HG02759 (cell line): ENCODE results near the gene CABP7.

Experiments used
- ATAC-seq: cut with Tn5 transposase; IDR thresholded peaks from one replicate; pipeline ENCODE4 v1.9.1; 2021; ENCODE audit warnings: mild to moderate bottlenecking, moderate library complexity; ENCODE audit not compliant: unreplicated experiment

Gene CABP7

GRCh38 chr22:29702000-29702930 lies 17.5 kb upstream of the CABP7 start:
- ATAC-seq = no peak

- ATAC-seq = no peak
Observed at GRCh38 chr22:29702931-29703501, 16.8 kb upstream of the CABP7 start.

- ATAC-seq = no peak
Observed at GRCh38 chr22:29703569-29704195, 16.1 kb upstream of the CABP7 start.

GRCh38 chr22:29704528-29705285 lies 15.1 kb upstream of the CABP7 start:
- no peak for ATAC-seq

GRCh38 chr22:29705651-29706050 lies 14.2 kb upstream of the CABP7 start:
- no peak for ATAC-seq

- ATAC-seq = no peak
Observed at GRCh38 chr22:29706486-29706885, 13.3 kb upstream of the CABP7 start.

- no peak for ATAC-seq
Observed at GRCh38 chr22:29707010-29707409, 12.8 kb upstream of the CABP7 start.

GRCh38 chr22:29707471-29707870 lies 12.3 kb upstream of the CABP7 start:
- ATAC-seq = no peak

GRCh38 chr22:29710193-29710592 lies 9.6 kb upstream of the CABP7 start:
- no peak for ATAC-seq

GRCh38 chr22:29710922-29711593 lies 8.7 kb upstream of the CABP7 start:
- ATAC-seq = no peak

GRCh38 chr22:29712119-29712518 lies 7.7 kb upstream of the CABP7 start:
- ATAC-seq = no peak

GRCh38 chr22:29713156-29713727 lies 6.6 kb upstream of the CABP7 start:
- no peak for ATAC-seq

- ATAC-seq = no peak
Observed at GRCh38 chr22:29715240-29715639, 4.6 kb upstream of the CABP7 start.

- no peak for ATAC-seq
Observed at GRCh38 chr22:29715705-29716104, 4.1 kb upstream of the CABP7 start.

GRCh38 chr22:29716814-29717545 lies 2.8 kb upstream of the CABP7 start:
- ATAC-seq = no peak

- ATAC-seq = no peak
Observed at GRCh38 chr22:29717789-29718188, 2.0 kb upstream of the CABP7 start.

GRCh38 chr22:29718949-29719898 lies 579 bp upstream of the CABP7 start:
- ATAC-seq = no peak

- ATAC-seq = no peak
Observed at GRCh38 chr22:29720811-29721323, 1.1 kb downstream of the CABP7 start.
